Natural killer cell (primary cell): Measurements from ENCODE around the gene OTOA. TPM values are rescaled to one million over a fixed set of nuclear protein-coding genes. Genes with fewer than 3 reads are reported as not detected.
"Not testable (repeated sequence)": the region's sequence is repeated elsewhere in the genome, so short reads cannot be mapped to it uniquely, and the experiment has no call there.

Experiments
- ATAC-seq, 3 donors: fragments of 150-1000 bp in 2 of 3; fragments of 200-7000 bp in 1 of 3; cut with Tn5 transposase; 1 replicate in 1 of 3; 2 replicates in 2 of 3; pipeline ENCODE4 v1.10.0; 2021; ENCODE audit warnings: mild to moderate bottlenecking in 2 of 3, moderate library complexity in 2 of 3
- DNase-seq, 2 donors: peaks; one replicate each; pipeline versions ENCODE4 v3.0.0 to v3.0.0-alpha.2; 2013 to 2021; ENCODE audit warnings: mixed read lengths in 1 of 2
- H3K27ac ChIP-seq: one replicate; pipeline ENCODE4 v1.5.1; 2013; ENCODE audit warnings: mild to moderate bottlenecking, low read length
- H3K27me3 ChIP-seq: one replicate; pipeline ENCODE4 v1.6.1; 2013; ENCODE audit warnings: low read length; ENCODE audit not compliant: control insufficient read depth, insufficient read depth
- H3K36me3 ChIP-seq: one replicate; pipeline ENCODE4 v1.6.1; 2013; ENCODE audit warnings: low read length; ENCODE audit not compliant: control insufficient read depth, insufficient read depth
- H3K4me1 ChIP-seq: one replicate; pipeline ENCODE4 v1.6.1; 2013; ENCODE audit warnings: low read length; ENCODE audit not compliant: control insufficient read depth, insufficient read depth
- H3K4me3 ChIP-seq: one replicate; pipeline ENCODE4 v1.5.1; 2013; ENCODE audit warnings: low read length
- H3K9me3 ChIP-seq: one replicate; pipeline ENCODE4 v1.6.1; 2013; ENCODE audit warnings: low read length; ENCODE audit not compliant: control insufficient read depth, insufficient read depth
- H3K27ac Mint-ChIP-seq, 2 donors: one replicate each; pipeline ENCODE4 v1.8.0; 2022; ENCODE audit warnings: mild to moderate bottlenecking in 2 of 2, mixed read lengths in 2 of 2, moderate library complexity in 1 of 2
- H3K27me3 Mint-ChIP-seq, 2 donors: one replicate each; pipeline ENCODE4 v1.8.0; 2022; ENCODE audit warnings: low read depth in 2 of 2, mixed read lengths in 2 of 2
- H3K36me3 Mint-ChIP-seq: one replicate; pipeline ENCODE4 v1.8.0; 2022; ENCODE audit warnings: mixed read lengths
- H3K4me1 Mint-ChIP-seq, 2 donors: one replicate each; pipeline ENCODE4 v1.8.0; 2022; ENCODE audit warnings: mixed read lengths in 2 of 2
- H3K4me3 Mint-ChIP-seq: one replicate; pipeline ENCODE4 v1.8.0; 2022; ENCODE audit warnings: mild to moderate bottlenecking, moderate library complexity, mixed read lengths
- H3K9me3 Mint-ChIP-seq, 2 donors: one replicate each; pipeline ENCODE4 v1.8.0; 2022; ENCODE audit warnings: mixed read lengths in 2 of 2
- CTCF ChIP-seq: fragments of 200-600 bp; IDR thresholded peaks from one replicate; pipeline ENCODE4 v1.8.0; 2022; ENCODE audit warnings: antibody characterized with exemption
- WGBS: methylation state at CpG from one replicate; pipeline ENCODE4 v1.1.7; 2013; ENCODE audit warnings: missing lambda C conversion rate; ENCODE audit not compliant: insufficient coverage; 5-methylcytosine and 5-hydroxymethylcytosine counted together
- intact Hi-C: fragments of 100-400 bp; cut with micrococcal nuclease; formaldehyde crosslinking; loops from one replicate; pipeline ENCODE4 v1.14.2; 2022
- total RNA-seq, 4 donors: library from RNA; stranded (reverse); fragments of 120-200 nt in 1 of 4; gene quantifications; one replicate each; pipeline versions ENCODE4 v1.2.3 to v1.2.4, GENCODE V29; 2013 to 2022

OTOA gene
- total RNA-seq, 3 donors from 2014 or later (not counting 1 experiment from before 2014, with no cell fraction given) = 0.14 TPM; not detected in 2

- peak in 1 of 2 donors; percentile 20 for DNase-seq
These were observed 63.6 kb downstream of the OTOA start for GRCh38 chr16:21727344-21727743.

GRCh38 chr16:21731233-21731632 is 67.5 kb downstream of the OTOA start:
- H3K27ac ChIP-seq, H3K4me1 ChIP-seq, H3K27me3 ChIP-seq, DNase-seq, intact Hi-C loops, H3K9me3 Mint-ChIP-seq, H3K4me1 Mint-ChIP-seq, H3K27ac Mint-ChIP-seq, H3K4me3 ChIP-seq, H3K27me3 Mint-ChIP-seq, ATAC-seq, H3K4me3 Mint-ChIP-seq, H3K36me3 Mint-ChIP-seq, H3K9me3 ChIP-seq, H3K36me3 ChIP-seq: not testable (repeated sequence)
- 74% methylated on average over 4 of the region's 4 CpGs for WGBS

More at GRCh38 chr16:21727344-21727743, 63.6 kb downstream of the OTOA start:
- 66% methylated on average over 3 of the region's 3 CpGs for WGBS
- Histone ChIP-seq H3K27ac (no peak overlapping the region), H3K36me3 (no peaks in the 10 kb centered on the region), H3K4me3 (no peak overlapping the region), H3K4me1 (no peaks in the 10 kb centered on the region), H3K27me3 (no peaks in the 10 kb centered on the region), H3K9me3 (no peaks in the 10 kb centered on the region)
- Mint-ChIP-seq H3K9me3 (no peaks in the 10 kb centered on the region), H3K27ac (no peak overlapping the region), H3K4me3 (no peak overlapping the region), H3K4me1 (no peaks in the 10 kb centered on the region), H3K36me3 (no peaks in the 10 kb centered on the region), H3K27me3 (peaks cover 0 to 6% of the 10 kb centered on the region in 2 donors)
- TF ChIP-seq CTCF = no peak
- ATAC-seq = no peak
- intact Hi-C loops = no loop called here

GRCh38 chr16:21740637-21741036 is 76.9 kb downstream of the OTOA start:
- DNase-seq, H3K4me1 Mint-ChIP-seq, H3K4me3 Mint-ChIP-seq, H3K27me3 ChIP-seq, H3K4me1 ChIP-seq, H3K9me3 Mint-ChIP-seq, H3K27ac ChIP-seq, intact Hi-C loops, H3K36me3 ChIP-seq, H3K9me3 ChIP-seq, H3K36me3 Mint-ChIP-seq, H3K27me3 Mint-ChIP-seq, H3K4me3 ChIP-seq, H3K27ac Mint-ChIP-seq, ATAC-seq: not testable (repeated sequence)
- no CpG with 5 or more reads among the region's 7 CpGs for WGBS

GRCh38 chr16:21756192-21757079 is 92.7 kb downstream of the OTOA start:
- H3K4me3 ChIP-seq, intact Hi-C loops, H3K9me3 Mint-ChIP-seq, H3K4me1 ChIP-seq, H3K36me3 ChIP-seq, H3K4me1 Mint-ChIP-seq, H3K9me3 ChIP-seq, H3K36me3 Mint-ChIP-seq, ATAC-seq, H3K27me3 Mint-ChIP-seq, H3K4me3 Mint-ChIP-seq, H3K27me3 ChIP-seq, H3K27ac Mint-ChIP-seq, H3K27ac ChIP-seq: not testable (repeated sequence)
- WGBS = no CpG with 5 or more reads among the region's 12 CpGs
- peak in 1 of 2 donors; percentile 5 for DNase-seq

- H3K36me3 ChIP-seq, H3K4me3 ChIP-seq, H3K4me3 Mint-ChIP-seq, intact Hi-C loops, H3K36me3 Mint-ChIP-seq, DNase-seq, H3K27ac Mint-ChIP-seq, H3K9me3 ChIP-seq, H3K9me3 Mint-ChIP-seq, H3K4me1 ChIP-seq, H3K27me3 Mint-ChIP-seq, H3K4me1 Mint-ChIP-seq, H3K27ac ChIP-seq, H3K27me3 ChIP-seq: not testable (repeated sequence)
- peak; percentile 91 to 99 (median 99) for ATAC-seq
- WGBS = no CpG with 5 or more reads among the region's 31 CpGs
These were observed 93.4 kb downstream of the OTOA start for GRCh38 chr16:21757080-21757671.

GRCh38 chr16:21768280-21768679 is 104.5 kb downstream of the OTOA start:
- intact Hi-C loops, H3K4me1 Mint-ChIP-seq, H3K27ac Mint-ChIP-seq, H3K9me3 Mint-ChIP-seq, H3K4me3 ChIP-seq, H3K27me3 Mint-ChIP-seq, H3K9me3 ChIP-seq, ATAC-seq, H3K27ac ChIP-seq, H3K27me3 ChIP-seq, H3K36me3 Mint-ChIP-seq, H3K4me3 Mint-ChIP-seq, H3K4me1 ChIP-seq, DNase-seq, H3K36me3 ChIP-seq: not testable (repeated sequence)
- WGBS = 75% methylated on average over 1 of the region's 2 CpGs

- H3K9me3 ChIP-seq, ATAC-seq, intact Hi-C loops: not testable (repeated sequence)
These were observed 105.0 kb downstream of the OTOA start for GRCh38 chr16:21768810-21769209.

More at GRCh38 chr16:21768810-21769209, 105.0 kb downstream of the OTOA start:
- H3K36me3 Mint-ChIP-seq, H3K9me3 Mint-ChIP-seq, H3K36me3 ChIP-seq, H3K4me3 Mint-ChIP-seq, H3K27ac ChIP-seq, H3K4me3 ChIP-seq, H3K27ac Mint-ChIP-seq, H3K4me1 ChIP-seq, H3K27me3 ChIP-seq, H3K27me3 Mint-ChIP-seq, DNase-seq, H3K4me1 Mint-ChIP-seq: not testable (repeated sequence)
- no CpG with 5 or more reads among the region's 5 CpGs for WGBS
